A172 (cell line): ENCODE measurements around the gene HJURP. TPM values are rescaled to one million over a fixed set of nuclear protein-coding genes. Genes with fewer than 3 reads are reported as not detected.
A peak's percentile ranks its signal among the peaks of the same experiment; 100 is the strongest.

Source experiments
- DNase-seq: peaks from one replicate; pipeline ENCODE4 v3.0.0-alpha.2; 2015; ENCODE audit warnings: low spot score
- total RNA-seq: library from RNA; depleted of rRNA; stranded (reverse); fragments of >200 nt; shearing (Covaris generic); gene quantifications from 2 replicates; pipeline ENCODE4 v1.2.3, GENCODE V29; 2014

Gene HJURP
- total RNA-seq, 1 experiment from 2014 or later = 78.3 TPM

- no peak for DNase-seq
Observed at GRCh38 chr2:233831011-233831721, 23.2 kb downstream of the HJURP start.

- DNase-seq = no peak
Observed at GRCh38 chr2:233830111-233830802, 24.1 kb downstream of the HJURP start.

DNA sequence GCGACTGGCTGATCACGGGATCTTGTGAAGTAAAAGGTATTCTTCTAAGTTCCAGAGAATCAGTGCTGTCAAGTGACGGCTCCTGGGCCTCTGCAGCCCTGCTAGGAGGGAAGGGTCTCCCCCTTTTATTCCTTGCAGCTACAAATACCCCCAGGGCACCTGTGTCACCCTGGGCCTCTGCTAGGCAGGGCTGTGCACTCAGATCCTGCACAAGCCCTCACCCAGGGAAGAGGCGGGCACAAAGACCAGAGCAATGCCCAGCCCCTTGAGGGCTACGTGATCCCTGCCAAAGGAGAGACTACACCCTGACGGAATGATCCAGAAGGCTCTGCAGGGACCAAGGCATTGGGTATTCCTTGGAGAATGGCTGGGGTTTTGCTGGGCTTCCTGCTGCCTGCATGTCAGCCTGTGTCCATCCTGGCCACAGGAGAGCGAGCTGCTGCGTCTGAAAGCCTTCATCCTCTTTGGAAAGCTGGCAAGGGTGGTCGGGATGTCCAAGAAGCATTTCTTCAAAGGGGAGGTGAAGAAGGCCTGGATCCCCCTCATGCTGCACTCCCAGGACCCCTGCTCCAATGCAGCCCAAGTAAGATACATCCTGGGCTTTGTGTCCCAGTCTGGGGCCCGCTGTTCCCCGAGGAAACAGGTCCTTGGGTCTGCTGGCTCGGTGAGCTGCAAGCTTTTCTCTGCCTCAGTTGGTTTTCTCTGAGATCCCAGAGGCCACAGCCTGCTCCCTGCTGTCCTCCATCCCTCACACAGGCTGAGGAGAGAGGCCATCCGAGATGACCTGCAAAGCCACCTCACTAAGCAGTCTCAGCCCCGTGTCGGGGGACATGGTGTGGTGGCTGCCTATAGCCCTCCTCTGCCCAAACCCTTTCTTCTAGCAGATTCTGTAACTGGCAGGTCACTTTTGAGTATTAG lies 24.9 kb downstream of the HJURP start:
- DNase-seq = no peak

DNA sequence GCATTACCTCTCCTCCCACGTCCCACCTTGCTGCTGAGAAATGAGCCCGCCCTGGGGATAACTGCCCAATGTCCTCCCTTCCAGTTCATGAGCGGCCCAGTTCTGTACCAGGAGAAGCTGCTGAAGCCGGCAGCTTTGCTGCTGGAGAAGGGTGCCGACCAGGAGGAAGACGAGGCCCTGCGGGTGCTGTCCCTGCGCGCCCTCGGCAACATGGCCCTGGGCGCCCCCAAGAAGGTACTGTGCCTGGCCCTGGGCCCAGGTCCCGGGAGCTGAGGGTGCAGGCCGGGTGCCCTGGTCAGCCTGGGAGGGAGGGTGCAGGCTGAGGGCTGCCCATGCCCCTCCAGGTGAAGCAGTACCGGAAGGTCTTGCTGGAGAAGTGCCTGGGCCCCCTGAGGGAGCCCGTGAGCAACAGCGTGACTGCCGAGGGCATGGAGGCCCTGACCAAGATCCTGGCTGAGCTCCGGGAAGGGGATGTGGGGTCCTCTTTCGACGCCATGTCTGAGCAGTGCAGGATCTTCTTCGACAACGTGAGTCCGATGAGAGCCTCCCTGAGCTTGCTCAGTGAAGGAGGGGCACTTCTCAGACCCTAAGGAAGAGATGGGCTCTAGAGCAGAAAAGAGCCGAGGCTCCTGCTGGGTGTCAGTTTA lies 25.7 kb downstream of the HJURP start:
- DNase-seq = no peak

GRCh38 chr2:233824373-233824772 lies 30.0 kb downstream of the HJURP start:
- DNase-seq = no peak

- DNase-seq = no peak
Observed at GRCh38 chr2:233823731-233824121, 30.6 kb downstream of the HJURP start.

DNA sequence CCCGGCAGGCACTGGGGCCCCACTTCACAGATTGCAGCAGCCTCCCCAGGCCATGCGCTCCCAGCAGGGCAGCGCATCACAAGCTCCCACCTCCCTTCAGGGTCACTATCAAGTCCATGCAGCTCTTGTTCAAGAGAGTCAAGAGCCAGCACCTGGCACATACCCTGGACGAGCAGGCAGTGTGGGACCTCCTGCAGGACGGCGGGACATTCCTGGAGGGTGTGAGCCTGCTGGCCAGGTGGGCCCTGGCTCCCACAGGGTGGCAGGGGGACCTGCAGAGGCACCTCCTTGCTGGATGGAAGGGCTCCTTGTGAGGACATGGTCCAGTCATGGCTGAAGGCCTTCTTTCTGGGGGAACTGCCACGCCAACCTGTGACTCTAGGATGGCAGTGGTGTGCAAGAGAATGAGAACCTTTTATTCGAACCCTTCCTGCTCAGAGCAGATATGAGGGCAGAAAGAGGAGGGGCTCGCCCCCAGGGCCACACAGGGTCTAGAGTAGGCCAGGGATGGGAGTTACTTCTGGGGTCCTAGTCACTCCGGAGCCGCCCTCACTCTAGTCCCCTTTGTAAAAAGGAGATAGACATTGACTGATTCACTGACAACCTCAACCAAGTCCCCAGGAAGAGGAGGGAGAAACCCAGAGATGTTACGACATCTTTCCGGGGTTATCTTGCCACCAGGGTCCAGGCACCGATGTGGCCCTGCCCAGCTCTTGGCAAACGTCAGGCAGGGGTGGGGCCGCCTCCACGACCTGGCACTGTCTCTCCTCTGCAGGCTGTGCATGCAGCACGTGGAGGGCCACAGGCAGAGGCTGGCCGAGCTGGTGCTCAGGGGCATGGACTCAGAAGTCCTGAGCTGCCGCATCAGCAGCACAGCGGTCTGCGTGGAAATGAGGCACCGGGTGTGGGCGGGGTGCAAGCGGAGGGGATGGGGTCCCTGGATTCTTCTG lies 31.3 kb downstream of the HJURP start:
- DNase-seq = no peak

DNA sequence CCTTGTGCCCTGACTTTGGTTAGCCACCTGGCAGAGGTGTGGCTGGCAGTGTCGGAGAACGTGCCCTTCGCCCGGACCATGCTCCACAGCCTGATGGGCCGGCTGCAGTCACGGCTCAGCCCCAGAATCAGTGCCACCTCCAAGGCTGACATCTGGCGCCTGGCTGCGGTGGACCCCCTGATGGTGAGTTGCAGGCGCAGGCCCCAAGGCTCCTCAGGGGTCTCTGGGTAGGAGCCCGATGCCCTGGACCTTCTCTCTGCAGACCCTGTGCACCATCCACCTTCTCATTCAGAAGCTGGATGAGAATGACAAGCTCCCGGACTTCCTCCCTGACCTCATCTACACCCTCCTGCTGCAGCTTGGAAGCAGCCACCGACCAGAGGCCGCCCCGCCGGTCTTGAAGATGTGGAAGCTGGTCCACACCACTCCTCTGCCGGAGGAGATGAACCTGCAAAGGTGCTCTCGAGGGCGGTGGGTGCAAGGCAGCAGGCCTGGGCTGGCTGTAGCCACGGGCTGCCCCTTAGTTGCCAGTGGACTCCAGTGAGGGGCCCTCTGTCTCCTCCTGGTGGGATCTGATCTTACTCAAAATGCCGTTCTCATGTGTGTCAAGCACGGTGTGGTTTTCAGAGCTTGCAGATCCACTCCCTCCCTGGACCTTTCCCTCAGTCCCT lies 32.1 kb downstream of the HJURP start:
- DNase-seq = no peak

- DNase-seq = no peak
Observed at GRCh38 chr2:233821709-233822100, 32.6 kb downstream of the HJURP start.

- no peak for DNase-seq
Observed at GRCh38 chr2:233821196-233821595, 33.1 kb downstream of the HJURP start.

DNA sequence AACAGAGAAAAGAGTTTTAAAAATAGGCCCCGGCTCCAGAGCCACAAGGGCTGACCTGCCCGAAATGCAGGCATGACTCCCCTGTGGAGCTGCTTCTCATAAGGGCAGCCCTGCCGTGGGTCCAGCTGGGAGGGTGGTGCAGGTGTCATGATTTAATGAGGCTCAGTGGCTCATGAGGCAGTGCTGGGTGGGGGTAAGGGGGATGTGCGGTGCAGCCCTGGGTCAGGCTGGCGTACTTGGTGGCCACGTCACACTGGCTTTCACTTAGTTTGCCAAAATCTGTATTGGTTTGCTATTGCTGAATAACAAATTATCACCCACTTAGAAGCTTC lies 33.6 kb downstream of the HJURP start:
- no peak for DNase-seq

DNA sequence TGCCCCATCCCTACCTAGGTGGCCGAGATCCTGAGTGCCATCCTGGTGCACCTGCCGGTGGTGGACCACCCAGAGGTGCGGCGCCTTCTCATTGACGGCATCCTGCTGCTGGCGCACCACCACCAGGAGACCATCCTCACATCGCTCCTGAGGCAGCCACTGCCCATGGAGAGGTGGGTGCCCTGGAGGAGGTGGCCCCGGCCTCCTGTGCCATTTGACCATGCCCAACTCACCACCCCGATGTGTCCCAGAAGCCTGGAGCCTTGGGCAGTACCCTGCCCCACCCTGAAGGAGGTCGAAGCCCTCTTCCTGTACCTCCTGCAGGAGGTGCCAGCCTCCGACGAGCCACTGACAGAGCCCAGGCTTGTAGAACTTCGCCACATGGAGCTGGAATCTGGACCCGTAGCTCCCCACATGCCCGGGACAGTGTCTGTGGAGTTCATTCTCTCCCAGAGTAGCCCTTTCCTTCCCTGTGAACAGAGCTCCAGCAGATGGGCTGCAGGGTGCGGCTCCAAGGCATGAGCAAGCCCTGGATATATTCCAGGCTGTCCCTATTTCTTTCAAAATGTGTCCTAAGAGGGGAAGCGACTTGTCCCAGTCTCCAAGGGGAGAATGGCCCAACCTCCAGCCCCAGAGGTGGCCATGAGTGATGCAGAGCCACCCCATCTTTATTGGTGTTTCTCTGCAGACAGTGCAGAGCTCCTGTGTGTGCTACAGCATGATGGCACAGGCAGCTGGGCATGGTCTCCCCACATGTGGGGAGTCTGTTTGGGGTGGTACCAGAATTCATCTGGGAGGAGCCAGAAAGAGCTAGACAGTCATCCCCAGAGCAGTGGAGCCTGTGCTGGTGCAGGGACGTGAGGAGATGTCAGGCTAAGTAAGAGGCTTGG lies 34.2 kb downstream of the HJURP start:
- no peak for DNase-seq

- DNase-seq = no peak
Observed at GRCh38 chr2:233818639-233819621, 35.4 kb downstream of the HJURP start.

GRCh38 chr2:233817995-233818638 lies 36.2 kb downstream of the HJURP start:
- DNase-seq = no peak

GRCh38 chr2:233817361-233817911 lies 36.9 kb downstream of the HJURP start:
- no peak for DNase-seq

DNA sequence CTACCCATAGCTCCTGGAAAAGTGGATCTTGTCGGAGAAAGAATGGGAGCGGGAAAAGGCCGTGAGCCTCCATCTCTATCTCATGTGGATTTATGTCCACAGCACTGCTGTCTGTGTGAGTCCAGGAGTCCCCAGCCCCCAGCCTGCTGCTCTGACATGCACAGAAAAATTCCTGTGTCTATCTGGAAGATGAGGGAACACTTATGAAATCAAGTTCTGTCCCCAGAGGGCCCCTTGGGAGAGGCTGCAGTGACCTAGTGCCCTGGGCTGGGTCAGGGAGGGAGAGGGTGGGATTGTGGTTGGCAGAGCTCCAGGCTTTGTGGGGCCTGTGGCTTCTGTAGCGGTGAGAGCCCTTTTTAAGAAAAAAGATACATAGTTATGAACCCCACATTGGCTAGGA lies 37.6 kb downstream of the HJURP start:
- peak; percentile 14 for DNase-seq

DNA sequence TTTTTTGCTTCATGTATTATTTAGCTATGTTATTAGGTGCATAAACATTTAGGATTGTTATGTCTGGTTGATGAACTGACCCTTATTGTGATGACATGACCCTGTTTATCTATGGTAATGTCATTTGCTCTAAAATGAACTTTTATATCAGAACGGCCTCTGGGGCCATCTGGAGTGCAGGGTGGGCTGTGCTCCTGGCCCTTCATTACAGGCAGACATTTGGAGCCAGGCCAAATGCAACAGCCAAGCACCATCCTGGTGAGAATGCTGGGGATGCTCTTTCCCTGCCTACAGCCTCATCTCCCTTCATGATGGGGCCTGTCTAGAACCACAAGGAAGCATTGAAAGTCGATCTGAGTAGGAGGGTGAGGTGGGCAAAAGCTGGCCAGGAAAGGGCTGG lies 38.0 kb downstream of the HJURP start:
- no peak for DNase-seq
